HepG2 (cell line): Measurements from ENCODE around the gene TUBB. TPM values are rescaled to one million over a fixed set of nuclear protein-coding genes. Genes with fewer than 3 reads are reported as not detected.

Experiments
- ARNTL ChIP-seq: sonication (generic); formaldehyde crosslinking; IDR thresholded peaks from 2 replicates; pipeline ENCODE4 v1.4.0; 2020; ENCODE audit warnings: mild to moderate bottlenecking, missing genetic modification reagents
- CBX1 ChIP-seq: IDR thresholded peaks from one replicate; pipeline ENCODE4 v1.6.1; 2016; ENCODE audit warnings: antibody characterized with exemption, low read depth
- CC2D1A ChIP-seq: sonication (generic); formaldehyde crosslinking; IDR thresholded peaks from 2 replicates; pipeline ENCODE4 v1.8.1; 2023; ENCODE audit warnings: mild to moderate bottlenecking, missing genetic modification reagents
- DMAP1 ChIP-seq: IDR thresholded peaks from 2 replicates; pipeline ENCODE4 v1.6.1; 2016
- E2F2 ChIP-seq: sonication (generic); formaldehyde crosslinking; IDR thresholded peaks from 2 replicates; pipeline ENCODE4 v1.4.0; 2020; ENCODE audit warnings: missing genetic modification reagents, borderline replicate concordance
- EEA1 ChIP-seq: sonication (generic); formaldehyde crosslinking; IDR thresholded peaks from 2 replicates; pipeline ENCODE4 v1.5.1; 2020; ENCODE audit warnings: mild to moderate bottlenecking, missing genetic modification reagents, borderline replicate concordance
- FUBP1 ChIP-seq: sonication (generic); formaldehyde crosslinking; IDR thresholded peaks from 2 replicates; pipeline ENCODE4 v1.5.1; 2020; ENCODE audit warnings: missing genetic modification reagents, mild to moderate bottlenecking, borderline replicate concordance
- HMG20B ChIP-seq: conservative IDR thresholded peaks from 2 replicates; pipeline ENCODE4 v1.6.1; 2016; ENCODE audit warnings: missing genetic modification reagents, missing compliant biosample characterization
- KDM4B ChIP-seq: sonication (generic); formaldehyde crosslinking; IDR thresholded peaks from 2 replicates; pipeline ENCODE4 v1.4.0; 2020; ENCODE audit warnings: missing genetic modification reagents
- LBX2 ChIP-seq: sonication (generic); formaldehyde crosslinking; IDR thresholded peaks from 2 replicates; pipeline ENCODE4 v1.5.0; 2020; ENCODE audit warnings: missing genetic modification reagents, mild to moderate bottlenecking, borderline replicate concordance
- MLX ChIP-seq: IDR thresholded peaks from 2 replicates; pipeline ENCODE4 v1.6.1; 2016
- PREB ChIP-seq: sonication (generic); formaldehyde crosslinking; IDR thresholded peaks from 2 replicates; pipeline ENCODE4 v1.4.0; 2020; ENCODE audit warnings: missing genetic modification reagents
- RFX3 ChIP-seq: IDR thresholded peaks from 2 replicates; pipeline ENCODE4 v1.6.1; 2016; ENCODE audit warnings: missing biosample characterization, missing genetic modification reagents
- SAP130 ChIP-seq: IDR thresholded peaks from 2 replicates; pipeline ENCODE4 v1.6.1; 2016; ENCODE audit warnings: low read depth
- SRSF9 ChIP-seq: fragments of 200-400 bp; formaldehyde crosslinking; IDR thresholded peaks from 2 replicates; pipeline ENCODE4 v1.6.1; 2018; ENCODE audit warnings: borderline replicate concordance, mild to moderate bottlenecking, low read depth, low read length; ENCODE audit not compliant: insufficient read depth, poor library complexity, severe bottlenecking
- TBX2 ChIP-seq: sonication (generic); formaldehyde crosslinking; IDR thresholded peaks from 2 replicates; pipeline ENCODE4 v1.5.0; 2020; ENCODE audit warnings: missing genetic modification reagents, mild to moderate bottlenecking, borderline replicate concordance
- ZMYM3 ChIP-seq: sonication (generic); formaldehyde crosslinking; IDR thresholded peaks from 2 replicates; pipeline ENCODE4 v1.5.1; 2020; ENCODE audit warnings: mild to moderate bottlenecking, missing genetic modification reagents
- ZNF143 ChIP-seq: sonication (generic); formaldehyde crosslinking; IDR thresholded peaks from 2 replicates; pipeline ENCODE4 v1.4.0; 2020; ENCODE audit warnings: missing genetic modification reagents
- ZNF326 ChIP-seq: sonication (generic); formaldehyde crosslinking; IDR thresholded peaks from 2 replicates; pipeline ENCODE4 v1.4.0; 2020; ENCODE audit warnings: missing genetic modification reagents, borderline replicate concordance
- ZNF441 ChIP-seq: sonication (generic); formaldehyde crosslinking; IDR thresholded peaks from 2 replicates; pipeline ENCODE4 v1.7.0; 2021; ENCODE audit warnings: missing genetic modification reagents, borderline replicate concordance
- ZNF570 ChIP-seq: sonication (generic); formaldehyde crosslinking; IDR thresholded peaks from 2 replicates; pipeline ENCODE4 v1.4.0; 2020; ENCODE audit warnings: mild to moderate bottlenecking, missing genetic modification reagents, borderline replicate concordance
- ZNF7 ChIP-seq: IDR thresholded peaks from 2 replicates; pipeline ENCODE4 v1.6.1; 2016; ENCODE audit warnings: missing biosample characterization, missing genetic modification reagents
- ZNF788 ChIP-seq: sonication (generic); formaldehyde crosslinking; IDR thresholded peaks from 2 replicates; pipeline ENCODE4 v1.5.0; 2020; ENCODE audit warnings: mild to moderate bottlenecking, missing genetic modification reagents, borderline replicate concordance
- ZSCAN9 ChIP-seq: IDR thresholded peaks from 2 replicates; pipeline ENCODE4 v1.6.1; 2016; ENCODE audit warnings: borderline replicate concordance
- polyA plus RNA-seq, 8 experiments: library from polyadenylated mRNA; depleted of rRNA in 3 of 8; stranded (reverse) in 7 of 8; unstranded in 1 of 8; fragments of >200 nt; fragmentation: Illumina TruSeq in 4 of 8; extraction: Trizol in 4 of 8; gene quantifications; 2 replicates each; pipeline versions ENCODE4 v1.2.1 to v1.2.3, GENCODE V29; 2011 to 2016; ENCODE audit warnings: low read depth in 4 of 8, missing spikeins in 1 of 8, mixed read lengths in 1 of 8; ENCODE audit not compliant: insufficient read depth in 1 of 8
- total RNA-seq, 5 experiments: library from RNA; depleted of rRNA; stranded (reverse); fragments of >200 nt; fragmentation: Illumina TruSeq; extraction: Trizol; gene quantifications; 2 replicates each; pipeline ENCODE4 v1.2.3, GENCODE V29; 2016; ENCODE audit warnings: low read depth in 1 of 5

The TUBB gene
- total and polyA plus RNA-seq, 2 of the 13 experiments (the other 11 are each of a cell fraction or from before 2014, with no cell fraction given), result 911 to 1,163 TPM

GRCh38 chr6:30686009-30686907, 33.9 kb upstream of the TUBB start, which contains the start of gene PPP1R18 (continued):
- TF ChIP-seq ARNTL, result peak; percentile 25; the same call in 1 of the 2 replicates
- TF ChIP-seq ZNF143 (CRISPR knock-in tag), result no peak
- TF ChIP-seq DMAP1 (CRISPR knock-in tag), result 0 out of 2 replicates have a peak, but pooled peaks have one; percentile 29
- 0 out of 2 replicates have a peak, but pooled peaks have one; percentile 26 for TF ChIP-seq E2F2
- TF ChIP-seq PREB (CRISPR knock-in tag), result no peak
- 0 out of 2 replicates have a peak, but pooled peaks have one; percentile 51 for TF ChIP-seq EEA1 (CRISPR knock-in tag)
- no peak for TF ChIP-seq SRSF9
- TF ChIP-seq RFX3, result no peak
- peak; percentile 31; the same call in 1 of the 2 replicates for TF ChIP-seq ZNF441 (CRISPR knock-in tag)
- no peak for TF ChIP-seq ZNF7 (CRISPR knock-in tag)
- 0 out of 2 replicates have a peak, but pooled peaks have one; percentile 4 for TF ChIP-seq SAP130
- TF ChIP-seq CC2D1A (CRISPR knock-in tag), result no peak
- TF ChIP-seq TBX2 (CRISPR knock-in tag), result 0 out of 2 replicates have a peak, but pooled peaks have one; percentile 10
- no peak for TF ChIP-seq KDM4B (CRISPR knock-in tag)
- TF ChIP-seq CBX1, result no peak
- no peak for TF ChIP-seq LBX2 (CRISPR knock-in tag)
- no peak for TF ChIP-seq FUBP1 (CRISPR knock-in tag)
- TF ChIP-seq MLX (CRISPR knock-in tag), result no peak
- TF ChIP-seq ZNF326 (CRISPR knock-in tag), result no peak
- 0 out of 2 replicates have a peak, but pooled peaks have one; percentile 5 for TF ChIP-seq ZMYM3 (CRISPR knock-in tag)
- 0 out of 2 replicates have a peak, but pooled peaks have one; percentile 23 for TF ChIP-seq ZNF788 (CRISPR knock-in tag)
- no peak for TF ChIP-seq ZNF570
- TF ChIP-seq HMG20B (CRISPR knock-in tag), result no peak
- no peak for TF ChIP-seq ZSCAN9 (CRISPR knock-in tag)
